ENCODE results near the gene NES.
A peak's percentile ranks its signal among the peaks of the same experiment; 100 is the strongest.

The NES gene

DNA sequence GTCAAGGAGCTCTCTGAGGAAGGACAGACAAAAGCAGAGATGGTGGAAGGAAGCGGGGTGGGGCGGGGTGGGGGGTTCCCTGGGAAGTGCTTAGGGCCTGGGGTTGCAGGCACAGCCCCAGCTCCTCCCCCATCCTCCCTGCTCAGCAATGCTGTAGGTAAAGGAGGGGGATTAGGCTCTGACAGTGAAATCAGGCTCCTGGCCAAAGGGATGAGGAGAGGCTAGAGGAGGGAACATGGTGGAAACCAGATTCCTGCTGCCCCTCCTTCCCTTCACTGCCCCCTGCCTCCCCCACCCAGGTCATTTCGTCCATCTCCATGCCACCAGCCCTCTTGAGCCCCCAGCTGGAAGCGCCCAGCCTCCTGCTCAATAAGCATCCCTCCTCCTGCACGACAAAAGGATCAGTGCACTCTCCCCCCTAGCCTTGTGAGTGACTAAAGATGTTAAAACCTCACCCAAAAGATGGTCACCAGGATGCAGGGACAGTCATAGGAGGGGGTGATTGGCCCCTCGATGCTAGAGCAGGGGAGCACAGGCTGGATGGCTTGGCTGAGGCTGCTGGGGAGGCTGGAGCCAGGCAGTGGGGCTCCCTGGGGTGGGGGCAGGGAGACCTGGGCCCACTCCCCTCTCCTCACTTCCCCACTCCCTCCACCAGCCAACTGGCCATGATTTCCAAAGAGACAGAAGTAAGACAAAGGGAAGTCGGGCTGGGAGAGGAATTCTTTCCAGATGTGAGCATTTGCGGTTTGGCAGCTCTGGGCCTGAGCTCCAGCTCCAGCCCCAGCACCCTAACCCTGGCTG, 30.4 kb upstream of the NES start:
- H3K4me3 ChIP-seq (replicated peaks; ENCODE audit: low read depth, low read length): no peak overlapping the region
- DNase-seq (ENCODE audit: low read depth): no peak
- TF ChIP-seq, protein P1, sequence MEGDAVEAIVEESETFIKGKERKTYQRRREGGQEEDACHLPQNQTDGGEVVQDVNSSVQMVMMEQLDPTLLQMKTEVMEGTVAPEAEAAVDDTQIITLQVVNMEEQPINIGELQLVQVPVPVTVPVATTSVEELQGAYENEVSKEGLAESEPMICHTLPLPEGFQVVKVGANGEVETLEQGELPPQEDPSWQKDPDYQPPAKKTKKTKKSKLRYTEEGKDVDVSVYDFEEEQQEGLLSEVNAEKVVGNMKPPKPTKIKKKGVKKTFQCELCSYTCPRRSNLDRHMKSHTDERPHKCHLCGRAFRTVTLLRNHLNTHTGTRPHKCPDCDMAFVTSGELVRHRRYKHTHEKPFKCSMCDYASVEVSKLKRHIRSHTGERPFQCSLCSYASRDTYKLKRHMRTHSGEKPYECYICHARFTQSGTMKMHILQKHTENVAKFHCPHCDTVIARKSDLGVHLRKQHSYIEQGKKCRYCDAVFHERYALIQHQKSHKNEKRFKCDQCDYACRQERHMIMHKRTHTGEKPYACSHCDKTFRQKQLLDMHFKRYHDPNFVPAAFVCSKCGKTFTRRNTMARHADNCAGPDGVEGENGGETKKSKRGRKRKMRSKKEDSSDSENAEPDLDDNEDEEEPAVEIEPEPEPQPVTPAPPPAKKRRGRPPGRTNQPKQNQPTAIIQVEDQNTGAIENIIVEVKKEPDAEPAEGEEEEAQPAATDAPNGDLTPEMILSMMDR (IDR thresholded peaks at IDR 0.05; ENCODE audit: low read length, missing control alignments): no peak

DNA sequence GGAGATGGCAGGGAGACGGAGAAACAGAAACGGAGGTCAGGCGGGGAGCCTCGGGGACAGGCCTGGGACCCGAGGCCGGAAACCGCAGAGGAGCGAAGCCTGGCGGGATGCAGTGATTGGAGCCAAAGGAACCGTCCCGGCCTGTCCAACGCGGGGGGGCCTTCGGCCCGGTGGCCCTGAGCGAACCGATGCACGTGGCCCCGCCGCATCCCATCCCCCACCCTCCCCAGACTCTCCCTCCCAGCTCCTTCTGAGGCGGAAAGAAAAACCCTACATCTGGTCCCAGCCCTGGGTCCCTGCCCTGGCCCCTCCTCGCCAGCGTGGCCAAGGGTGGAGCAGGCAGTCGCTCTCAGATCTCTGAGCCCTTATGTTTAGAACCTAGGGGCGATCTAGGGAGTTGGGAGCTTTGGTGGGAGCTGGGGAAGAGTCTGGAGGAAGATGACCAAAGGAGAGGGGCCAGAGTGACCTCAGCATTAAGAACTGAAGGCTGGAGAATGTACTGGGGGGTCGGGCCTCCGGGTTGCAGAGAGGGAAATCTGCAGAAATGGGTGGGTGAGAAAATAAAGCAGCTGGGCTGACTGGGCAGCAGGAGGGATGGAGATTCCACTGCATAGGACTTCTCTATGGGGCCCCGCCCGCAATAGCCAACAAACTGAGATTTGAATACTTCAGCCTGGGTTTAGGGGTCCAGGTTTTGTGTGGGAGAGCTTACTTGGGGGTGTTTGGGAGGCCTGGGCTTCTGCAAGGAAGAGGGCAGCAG, 29.6 kb upstream of the NES start:
- no peak for DNase-seq (ENCODE audit: low read depth)
- TF ChIP-seq, protein P1 (IDR thresholded peaks at IDR 0.05; ENCODE audit: low read length, missing control alignments): no peak
- no peak overlapping the region for H3K4me3 ChIP-seq (replicated peaks; ENCODE audit: low read depth, low read length)

DNA sequence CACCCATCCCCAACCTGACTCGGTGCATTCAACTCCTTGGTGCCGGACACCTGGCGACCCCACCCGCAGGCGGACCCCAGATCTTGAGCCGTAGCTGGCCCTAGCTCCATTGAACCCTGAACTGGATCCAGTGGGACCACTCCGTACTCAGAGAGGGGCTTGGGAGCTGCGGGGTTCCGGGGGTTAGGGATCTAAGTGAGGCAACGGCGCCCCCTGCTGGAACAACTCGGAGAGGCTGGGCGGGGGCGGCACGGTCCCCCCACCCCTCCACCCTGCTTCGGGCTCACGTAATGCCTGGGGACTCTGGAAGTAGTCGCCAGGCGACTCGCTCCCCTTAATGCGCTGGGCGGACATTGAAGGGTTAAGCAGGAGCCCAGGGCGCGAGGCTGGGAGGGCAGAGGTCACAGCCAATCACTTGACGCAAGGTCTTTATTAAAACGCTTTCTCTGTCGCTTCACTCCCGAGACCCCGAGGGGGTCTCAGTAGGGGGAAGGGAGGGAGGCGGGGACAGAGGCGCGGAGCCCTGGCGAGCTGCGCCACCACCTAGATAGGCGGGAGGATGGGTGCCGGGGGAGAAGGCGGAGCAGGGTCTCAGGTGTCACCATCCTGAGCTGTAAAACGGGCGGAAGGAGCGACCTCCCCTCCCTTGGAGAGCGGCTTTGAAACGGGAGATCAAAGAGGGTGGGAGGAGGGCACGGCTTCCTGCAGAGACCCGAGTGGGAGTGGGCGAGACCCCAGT, 28.9 kb upstream of the NES start:
- peak overlapping the region; percentile 23 for H3K4me3 ChIP-seq (replicated peaks; ENCODE audit: low read depth, low read length)
- no peak for DNase-seq (ENCODE audit: low read depth)
- TF ChIP-seq, protein P1 (IDR thresholded peaks at IDR 0.05; ENCODE audit: low read length, missing control alignments): peak; percentile 57

DNA sequence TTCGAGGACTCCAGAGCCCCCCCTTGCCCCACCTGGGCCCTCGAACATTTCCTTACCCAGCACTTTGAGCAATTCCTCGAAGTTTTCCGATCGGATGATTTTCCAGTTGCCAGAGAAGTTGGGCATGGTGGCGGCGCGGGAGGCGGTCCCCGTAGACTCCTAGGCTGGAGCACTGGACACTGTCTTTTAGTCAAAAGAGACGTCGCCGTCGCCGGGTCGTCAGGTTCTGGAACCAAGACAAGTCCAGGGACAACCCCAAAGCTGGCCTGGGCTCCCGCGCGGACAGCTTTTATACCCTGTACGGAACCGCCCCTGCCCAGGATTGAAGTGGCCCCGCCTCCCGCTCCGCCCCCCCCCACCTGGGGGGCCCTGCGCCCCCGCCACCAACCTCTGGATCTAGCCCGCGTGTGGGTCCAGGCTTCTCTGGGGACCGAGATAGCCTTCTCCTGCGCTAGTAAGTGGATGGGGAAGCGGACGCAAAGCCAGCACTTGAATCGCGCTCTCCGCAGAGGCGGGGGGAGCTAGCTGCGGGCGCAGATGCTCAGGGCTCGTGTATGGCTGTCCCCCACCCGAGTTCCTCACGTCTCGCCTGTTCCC, 28.2 kb upstream of the NES start, which contains the start of gene CRABP2:
CRABP2 (minus strand) TSS at position 263 of the 597 bp plus-strand sequence; CDS start at position 126, 137 bp downstream.
- H3K4me3 ChIP-seq (replicated peaks; ENCODE audit: low read depth, low read length): peak within 1 kb of the TSS; percentile 23
- DNase-seq (ENCODE audit: low read depth): no peak
- TF ChIP-seq, protein P1 (IDR thresholded peaks at IDR 0.05; ENCODE audit: low read length, missing control alignments): no peak

DNA sequence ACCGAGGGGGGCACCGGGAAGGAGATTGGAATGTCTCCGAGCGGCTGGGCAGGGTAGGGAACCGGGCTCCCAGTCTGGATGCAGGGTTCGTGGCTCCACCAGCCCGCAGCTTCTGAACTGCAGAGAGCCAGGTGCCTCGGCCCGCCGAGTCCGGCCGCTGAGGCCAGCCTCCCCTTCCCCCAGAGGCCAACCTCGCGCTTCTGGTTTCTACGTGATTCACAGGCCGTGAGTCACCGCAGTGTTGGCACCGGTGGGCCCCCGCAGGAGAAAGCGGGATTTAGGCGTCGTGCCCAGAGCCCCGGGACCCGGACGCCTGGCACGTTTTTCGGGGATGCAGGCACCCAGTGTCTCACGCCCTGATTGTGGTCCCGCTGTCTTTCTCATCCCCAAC, 27.7 kb upstream of the NES start:
- TF ChIP-seq, protein P1 (IDR thresholded peaks at IDR 0.05; ENCODE audit: low read length, missing control alignments): no peak
- peak overlapping the region; percentile 23 for H3K4me3 ChIP-seq (replicated peaks; ENCODE audit: low read depth, low read length)
- DNase-seq (ENCODE audit: low read depth): peak; percentile 58

DNA sequence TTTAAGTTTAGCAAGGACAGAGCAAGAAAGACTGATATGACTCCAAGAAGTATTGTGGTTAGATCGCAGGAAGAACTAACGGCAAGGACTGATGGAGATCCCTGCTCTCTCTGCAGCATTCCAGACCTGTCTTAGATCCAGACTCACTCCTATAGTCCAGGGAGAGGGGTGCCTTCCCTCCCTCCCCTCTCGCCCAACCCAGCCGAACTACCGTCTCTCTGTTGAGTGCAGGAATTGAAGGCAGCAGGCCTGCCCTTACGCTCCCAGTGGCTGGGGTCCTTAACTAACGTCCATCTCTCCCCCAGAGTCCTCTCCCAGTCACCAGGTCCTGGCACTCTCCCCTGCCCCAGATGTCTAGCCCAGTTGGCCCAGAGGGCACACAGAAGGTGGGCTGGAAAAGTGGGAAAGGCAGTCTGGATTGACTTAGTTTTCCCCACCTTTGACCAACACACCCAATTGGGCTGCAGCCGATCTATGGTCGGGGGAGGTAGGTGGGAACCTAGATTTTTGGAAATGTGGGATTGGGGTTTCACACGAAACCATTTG, 27.0 kb upstream of the NES start:
- no peak for DNase-seq (ENCODE audit: low read depth)
- TF ChIP-seq, protein P1 (IDR thresholded peaks at IDR 0.05; ENCODE audit: low read length, missing control alignments): no peak
- H3K4me3 ChIP-seq (replicated peaks; ENCODE audit: low read depth, low read length): no peak overlapping the region
